Activated CD8-positive, alpha-beta memory T cell treated with anti-CD3 and anti-CD28 coated beads, Interleukin-2, amount 50 U/mL, for 24 hours (primary cell): ENCODE data around the gene FARSA.
"Not testable (repeated sequence)": the region's sequence is repeated elsewhere in the genome, so short reads cannot be mapped to it uniquely, and the experiment has no call there.

ENCODE experiments used
- DNase-seq: peaks from one replicate; pipeline ENCODE4 v3.0.0-alpha.2; 2020; ENCODE audit errors: extremely low read depth

Gene FARSA

GRCh38 chr19:12890787-12891552, 42.5 kb downstream of the FARSA start, which contains the start of gene GCDH:
Gene GCDH, plus strand, starts transcription at chr19:12891160. Its CDS starts 145 bp downstream, at chr19:12891305.
- DNase-seq, result peak; percentile 96

DNA sequence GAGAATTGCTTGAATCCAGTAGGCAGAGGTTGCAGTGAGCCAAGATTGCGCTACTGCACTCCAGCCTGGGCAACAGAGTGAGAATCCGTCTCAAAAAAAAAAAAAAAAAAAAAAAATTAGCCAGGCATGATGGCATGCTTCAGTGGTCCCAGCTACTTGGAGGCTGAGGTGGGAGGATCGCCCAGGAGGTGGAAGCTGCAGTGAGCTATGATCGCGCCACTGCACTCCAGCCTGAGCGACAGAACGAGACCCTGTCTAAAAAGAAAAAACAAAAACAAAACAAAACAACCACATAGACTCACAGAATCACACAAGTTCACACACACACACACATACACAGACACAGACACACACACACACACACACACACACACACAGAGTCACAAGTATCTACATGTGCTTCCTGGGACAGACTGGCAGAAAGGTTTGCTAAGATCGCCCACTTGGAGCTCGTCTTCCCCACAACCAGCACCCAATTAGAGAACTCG, 43.2 kb downstream of the FARSA start:
- not testable (repeated sequence) for DNase-seq

- DNase-seq, result no peak
Observed at GRCh38 chr19:12888006-12888603, 45.4 kb downstream of the FARSA start.

- no peak for DNase-seq
Observed at GRCh38 chr19:12886969-12887747, 46.4 kb downstream of the FARSA start, which contains the start of gene KLF1. Gene KLF1, minus strand, starts transcription at chr19:12887201. Its CDS starts 61 bp downstream, at chr19:12887140.

- DNase-seq, result no peak
Observed at GRCh38 chr19:12886651-12886968, 46.9 kb downstream of the FARSA start.

- DNase-seq, result no peak
Observed at GRCh38 chr19:12885749-12886650, 47.5 kb downstream of the FARSA start.

DNA sequence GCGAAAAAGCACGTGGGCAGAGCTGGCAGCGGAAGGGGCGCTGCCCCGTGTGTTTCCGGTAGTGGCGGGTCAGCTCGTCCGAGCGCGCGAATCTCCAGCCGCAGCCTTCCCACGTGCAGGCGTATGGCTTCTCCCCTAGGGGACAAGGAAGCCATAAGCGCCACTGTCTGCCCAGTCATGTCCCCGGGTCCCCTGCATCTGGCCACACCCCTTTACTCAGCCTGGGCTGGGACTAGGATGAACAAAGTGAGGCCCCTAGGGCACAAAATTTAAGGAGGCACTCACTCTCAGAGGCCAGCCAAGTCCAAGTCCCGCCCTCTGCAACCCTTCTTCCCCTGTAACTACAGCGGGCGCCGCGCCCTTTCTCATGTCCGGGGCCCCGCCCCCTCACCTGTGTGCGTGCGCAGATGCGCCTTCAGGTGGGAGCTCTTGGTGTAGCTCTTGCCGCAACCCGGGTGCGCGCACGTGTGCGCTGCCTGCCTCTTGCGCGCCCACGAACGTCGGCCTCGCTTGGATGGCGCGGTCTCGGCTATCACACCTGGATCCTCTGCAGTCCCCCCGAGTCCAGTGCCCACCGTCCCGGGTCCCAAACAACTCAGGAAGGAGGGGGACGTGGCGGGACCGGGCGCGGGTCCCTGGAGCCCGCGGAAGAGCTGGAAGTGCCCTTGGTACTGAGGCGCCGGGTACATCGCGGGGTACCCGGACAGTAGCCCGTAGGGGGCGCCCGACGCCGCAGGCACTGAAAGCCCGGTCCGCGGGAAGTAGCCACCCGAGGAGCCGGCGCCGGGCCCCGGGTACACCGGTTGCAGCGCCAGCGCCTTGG, 48.4 kb downstream of the FARSA start:
- peak; percentile 70 for DNase-seq

- DNase-seq, result no peak
Observed at GRCh38 chr19:12884627-12884925, 48.9 kb downstream of the FARSA start.

DNA sequence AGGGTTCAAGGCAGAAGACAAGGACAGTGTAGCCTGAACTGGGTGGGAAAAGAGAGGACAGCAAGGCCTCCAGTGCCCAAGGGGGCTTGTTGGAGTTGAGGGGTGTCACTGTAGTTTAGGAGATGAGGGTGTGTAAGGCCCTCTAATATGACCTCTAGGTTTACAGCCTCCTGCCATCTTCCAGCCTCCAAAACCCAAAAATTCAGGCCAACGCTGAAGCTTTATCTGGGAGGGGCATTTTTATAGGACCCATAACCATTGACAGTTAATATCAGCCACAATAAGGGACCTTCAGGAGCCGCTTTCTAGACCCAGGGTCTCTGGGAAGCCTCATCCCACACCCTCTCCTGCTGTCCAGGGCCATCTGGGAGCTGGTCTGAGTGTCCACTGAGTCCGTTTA, 49.3 kb downstream of the FARSA start:
- DNase-seq, result no peak

GRCh38 chr19:12882589-12882988, 50.9 kb downstream of the FARSA start:
- no peak for DNase-seq

- peak; percentile 83 for DNase-seq
Observed at GRCh38 chr19:12881172-12881808, 52.2 kb downstream of the FARSA start, which contains the start of gene DNASE2. Gene DNASE2, minus strand, starts transcription at chr19:12881449. Its CDS starts 74 bp downstream, at chr19:12881375.

- no peak for DNase-seq
Observed at GRCh38 chr19:12880551-12881171, 52.9 kb downstream of the FARSA start.

GRCh38 chr19:12875086-12875485, 58.4 kb downstream of the FARSA start:
- no peak for DNase-seq

- no peak for DNase-seq
Observed at GRCh38 chr19:12873891-12874745, 59.4 kb downstream of the FARSA start.

DNA sequence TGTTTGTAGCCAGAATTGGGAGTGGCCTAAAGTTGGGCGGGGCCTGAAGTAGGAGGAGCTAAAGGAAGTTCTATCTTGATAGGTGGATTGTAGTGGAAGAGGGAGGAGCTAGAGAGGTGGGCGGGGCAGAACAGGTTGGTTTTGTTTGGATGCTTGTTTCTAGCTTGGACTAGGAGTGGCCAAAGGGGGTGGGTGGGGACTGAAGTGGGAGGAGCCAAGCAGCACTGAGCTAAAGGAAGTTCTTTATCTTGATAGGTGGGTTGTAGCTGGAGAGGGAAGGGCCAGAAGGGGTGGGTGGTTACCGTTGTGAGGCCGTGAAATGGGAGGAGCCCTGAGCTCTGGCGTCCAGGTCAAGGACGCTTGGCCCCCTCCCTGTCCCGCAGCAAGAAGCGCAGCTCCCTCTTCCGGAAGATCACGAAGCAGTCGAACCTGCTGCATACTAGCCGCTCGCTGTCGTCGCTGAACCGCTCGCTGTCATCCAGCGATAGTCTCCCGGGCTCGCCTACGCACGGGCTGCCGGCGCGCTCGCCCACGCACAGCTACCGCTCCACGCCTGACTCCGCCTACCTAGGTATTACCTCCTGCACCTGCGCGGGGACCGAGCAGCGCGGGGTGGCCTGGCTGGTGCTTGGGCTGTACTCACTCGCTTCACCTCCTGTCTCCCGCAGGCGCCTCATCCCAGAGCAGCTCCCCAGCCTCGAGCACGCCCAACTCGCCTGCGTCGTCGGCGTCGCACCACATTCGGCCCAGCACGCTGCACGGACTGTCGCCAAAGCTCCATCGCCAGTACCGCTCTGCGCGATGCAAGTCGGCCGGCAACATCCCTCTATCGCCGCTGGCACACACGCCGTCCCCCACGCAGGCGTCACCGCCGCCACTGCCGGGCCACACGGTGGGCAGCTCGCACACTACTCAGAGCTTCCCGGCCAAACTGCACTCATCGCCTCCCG, 60.3 kb downstream of the FARSA start:
- no peak for DNase-seq
